GM12865 (cell line): Measurements from ENCODE around the gene ANKS6.

Source experiments
- DNase-seq: peaks from one replicate; pipeline ENCODE4 v3.0.0; 2010; ENCODE audit warnings: low read depth
- H3K4me3 ChIP-seq: 2 replicates; pipeline ENCODE4 v1.5.1; 2011; ENCODE audit warnings: mild to moderate bottlenecking, low read depth, low read length, control low read depth
- TF ChIP-seq, protein P1 (sequence below): IDR thresholded peaks from 2 replicates; pipeline ENCODE4 v1.5.1; 2011; ENCODE audit warnings: low read length, control low read depth, low read depth, inconsistent platforms; ENCODE audit not compliant: insufficient read depth; ENCODE audit errors: missing control alignments

The ANKS6 gene

DNA sequence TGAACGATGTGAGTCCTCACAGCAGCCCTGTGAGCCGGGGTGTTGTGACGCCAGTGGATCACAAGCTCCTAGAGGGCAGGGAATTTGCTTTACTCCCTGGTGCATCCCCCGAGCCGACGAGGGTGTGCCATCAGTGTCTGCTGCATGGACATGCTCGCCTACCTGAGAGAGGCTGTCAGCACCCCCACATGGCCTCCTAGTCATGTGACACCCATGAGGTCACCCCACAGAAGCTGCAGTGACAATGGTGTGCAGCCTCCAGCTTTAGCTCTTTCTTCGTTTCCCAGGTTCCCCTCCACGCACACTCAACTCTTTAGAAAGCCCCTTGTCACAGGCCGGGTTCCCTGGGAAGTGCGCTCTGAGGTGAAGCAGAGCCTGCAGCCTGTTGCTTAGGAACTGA lies 67.9 kb downstream of the ANKS6 start:
- TF ChIP-seq, protein P1, sequence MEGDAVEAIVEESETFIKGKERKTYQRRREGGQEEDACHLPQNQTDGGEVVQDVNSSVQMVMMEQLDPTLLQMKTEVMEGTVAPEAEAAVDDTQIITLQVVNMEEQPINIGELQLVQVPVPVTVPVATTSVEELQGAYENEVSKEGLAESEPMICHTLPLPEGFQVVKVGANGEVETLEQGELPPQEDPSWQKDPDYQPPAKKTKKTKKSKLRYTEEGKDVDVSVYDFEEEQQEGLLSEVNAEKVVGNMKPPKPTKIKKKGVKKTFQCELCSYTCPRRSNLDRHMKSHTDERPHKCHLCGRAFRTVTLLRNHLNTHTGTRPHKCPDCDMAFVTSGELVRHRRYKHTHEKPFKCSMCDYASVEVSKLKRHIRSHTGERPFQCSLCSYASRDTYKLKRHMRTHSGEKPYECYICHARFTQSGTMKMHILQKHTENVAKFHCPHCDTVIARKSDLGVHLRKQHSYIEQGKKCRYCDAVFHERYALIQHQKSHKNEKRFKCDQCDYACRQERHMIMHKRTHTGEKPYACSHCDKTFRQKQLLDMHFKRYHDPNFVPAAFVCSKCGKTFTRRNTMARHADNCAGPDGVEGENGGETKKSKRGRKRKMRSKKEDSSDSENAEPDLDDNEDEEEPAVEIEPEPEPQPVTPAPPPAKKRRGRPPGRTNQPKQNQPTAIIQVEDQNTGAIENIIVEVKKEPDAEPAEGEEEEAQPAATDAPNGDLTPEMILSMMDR, result no peak
- H3K4me3 ChIP-seq, result no peak overlapping the region
- DNase-seq, result no peak

DNA sequence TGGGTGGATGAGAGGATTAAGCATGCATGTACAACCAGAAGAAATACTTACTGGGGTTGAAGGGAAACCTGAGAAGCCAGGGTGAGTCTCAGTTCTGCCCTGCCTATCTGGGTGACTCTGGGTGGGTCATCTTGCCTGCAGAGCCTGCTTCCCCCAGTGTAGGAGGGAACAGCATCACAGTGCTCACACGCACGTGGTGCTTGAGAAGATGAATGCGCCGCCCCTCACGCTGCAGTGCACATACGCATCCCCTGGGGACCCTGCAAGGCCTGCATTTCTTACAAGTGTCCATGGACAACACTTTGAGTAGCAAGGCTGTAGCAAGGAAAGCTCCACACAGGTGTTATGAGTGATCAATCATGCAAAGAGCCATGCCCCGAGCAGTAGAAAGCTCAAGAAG lies 68.9 kb downstream of the ANKS6 start:
- TF ChIP-seq, protein P1, result no peak
- DNase-seq, result no peak
- H3K4me3 ChIP-seq, result no peak overlapping the region

- no peak for DNase-seq
- TF ChIP-seq, protein P1, result no peak
- H3K4me3 ChIP-seq, result no peak overlapping the region
These were observed 69.6 kb downstream of the ANKS6 start for GRCh38 chr9:98726735-98727134.

DNA sequence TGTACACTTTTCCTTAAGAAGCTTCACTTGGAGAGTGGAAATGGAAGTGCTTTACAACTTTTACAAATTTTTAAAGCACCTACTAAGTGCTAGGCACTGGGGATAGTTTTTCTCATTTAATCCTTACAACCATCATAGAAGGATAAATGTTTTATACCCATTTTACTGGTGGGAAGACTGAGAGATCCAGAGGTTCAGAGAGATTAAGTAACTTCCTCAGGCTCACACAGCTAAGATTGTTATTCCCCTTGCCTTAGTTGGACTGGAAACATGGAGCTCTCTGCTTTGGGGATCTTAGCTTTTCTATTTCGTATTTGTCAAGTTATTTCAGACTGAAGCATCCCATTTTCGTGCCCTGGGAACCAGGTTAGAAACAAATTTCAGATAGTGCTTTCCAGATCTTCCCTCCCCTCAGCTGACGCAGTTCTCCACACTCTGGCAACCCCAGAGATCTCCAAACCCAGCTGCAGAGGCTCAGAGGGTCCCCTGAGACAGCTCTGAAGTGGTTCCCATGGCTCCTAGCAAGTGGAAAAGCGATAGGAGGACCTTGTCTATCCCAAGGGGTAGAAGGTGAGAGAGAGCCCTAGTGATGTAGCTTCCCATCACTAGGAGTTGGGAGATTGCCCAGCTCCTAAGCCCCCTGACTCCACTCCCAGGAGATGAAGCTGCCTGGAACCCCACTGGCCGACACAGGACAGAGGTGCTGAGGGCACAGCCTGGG lies 71.4 kb downstream of the ANKS6 start:
- H3K4me3 ChIP-seq, result no peak overlapping the region
- TF ChIP-seq, protein P1, result no peak
- DNase-seq, result no peak

- no peak for DNase-seq
- H3K4me3 ChIP-seq, result no peak overlapping the region
These were observed 74.7 kb downstream of the ANKS6 start for GRCh38 chr9:98721643-98722042.

GRCh38 chr9:98720402-98720801 lies 76.0 kb downstream of the ANKS6 start:
- DNase-seq, result no peak
- no peak overlapping the region for H3K4me3 ChIP-seq
- TF ChIP-seq, protein P1, result no peak

More at GRCh38 chr9:98721643-98722042, 74.7 kb downstream of the ANKS6 start:
- TF ChIP-seq, protein P1, result no peak

GRCh38 chr9:98719055-98719454 lies 77.3 kb downstream of the ANKS6 start:
- DNase-seq, result no peak
- TF ChIP-seq, protein P1, result no peak
- H3K4me3 ChIP-seq, result no peak overlapping the region
